GM21717 (cell line): ENCODE measurements around the gene AKT3.

Experiments
- ATAC-seq: cut with Tn5 transposase; IDR thresholded peaks from one replicate; pipeline ENCODE4 v1.9.1; 2021; ENCODE audit warnings: mild to moderate bottlenecking, moderate library complexity; ENCODE audit not compliant: unreplicated experiment

The AKT3 gene

GRCh38 chr1:243440406-243440805, 409.6 kb downstream of the AKT3 start:
- ATAC-seq: no peak

DNA sequence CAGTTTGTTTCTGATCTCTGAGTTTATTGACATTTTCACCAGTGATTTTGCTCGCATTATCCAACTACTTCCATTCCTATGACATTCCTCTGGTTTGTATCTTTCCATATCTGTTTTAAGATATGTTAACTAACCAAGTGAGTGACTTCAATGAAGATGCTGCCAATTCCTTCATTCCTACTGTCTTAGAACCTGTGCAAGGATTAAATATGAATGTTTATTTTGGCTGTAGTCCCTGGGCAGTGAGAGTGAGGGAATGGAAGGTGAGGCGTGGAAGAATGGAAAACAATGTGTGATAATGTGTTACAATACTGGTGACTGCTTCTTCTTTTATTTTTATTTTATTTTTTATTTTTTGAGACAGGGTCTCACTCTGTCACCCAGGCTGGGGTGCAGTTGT, 411.2 kb downstream of the AKT3 start:
- ATAC-seq: no peak
